H9 (cell line): Measurements from ENCODE around the gene ZRANB3. TPM values are rescaled to one million over a fixed set of nuclear protein-coding genes. Genes with fewer than 3 reads are reported as not detected.

Source experiments
- DNase-seq: peaks from one replicate; pipeline ENCODE4 v3.0.0-alpha.2; 2017
- H2AFZ ChIP-seq: one replicate; pipeline ENCODE4 v1.6.1; 2013; ENCODE audit warnings: mild to moderate bottlenecking, low read length, control low read depth, moderate library complexity
- H2AK5ac ChIP-seq: 2 replicates; pipeline ENCODE4 v1.6.1; 2013; ENCODE audit warnings: low read length, control low read depth, mixed read lengths; ENCODE audit not compliant: insufficient read length
- H2BK120ac ChIP-seq: one replicate; pipeline ENCODE4 v1.6.1; 2013; ENCODE audit warnings: low read depth, mild to moderate bottlenecking, low read length, control low read depth, inconsistent platforms; ENCODE audit not compliant: poor library complexity, severe bottlenecking
- H2BK12ac ChIP-seq: 2 replicates; pipeline ENCODE4 v1.6.1; 2013; ENCODE audit warnings: low read length, control low read depth, mixed read lengths, low read depth; ENCODE audit not compliant: insufficient read length
- H2BK15ac ChIP-seq: 2 replicates; pipeline ENCODE4 v1.6.1; 2013; ENCODE audit warnings: low read depth, low read length, control low read depth
- H2BK20ac ChIP-seq: one replicate; pipeline ENCODE4 v1.6.1; 2013; ENCODE audit warnings: low read depth, mild to moderate bottlenecking, low read length, control low read depth, inconsistent platforms; ENCODE audit not compliant: poor library complexity, severe bottlenecking
- H2BK5ac ChIP-seq: 2 replicates; pipeline ENCODE4 v1.6.1; 2013; ENCODE audit warnings: low read length, control low read depth, mixed read lengths; ENCODE audit not compliant: insufficient read length
- H3K14ac ChIP-seq: 2 replicates; pipeline ENCODE4 v1.6.1; 2013; ENCODE audit warnings: low read length, control low read depth; ENCODE audit not compliant: insufficient read depth
- H3K18ac ChIP-seq: 2 replicates; pipeline ENCODE4 v1.6.1; 2013; ENCODE audit warnings: low read depth, mild to moderate bottlenecking, mixed read lengths, low read length, control low read depth; ENCODE audit not compliant: insufficient read length
- H3K23ac ChIP-seq: 2 replicates; pipeline ENCODE4 v1.6.1; 2013; ENCODE audit warnings: low read length, control low read depth, mixed read lengths, low read depth; ENCODE audit not compliant: insufficient read length
- H3K23me2 ChIP-seq: 2 replicates; pipeline ENCODE4 v1.6.1; 2013; ENCODE audit warnings: low read depth, mild to moderate bottlenecking, mixed read lengths, low read length, control low read depth; ENCODE audit not compliant: insufficient read length, poor library complexity, severe bottlenecking
- H3K27ac ChIP-seq: 2 replicates; pipeline ENCODE4 v1.5.1; 2013; ENCODE audit warnings: low read length, control low read depth, mixed read lengths, low read depth; ENCODE audit not compliant: insufficient read length
- H3K27me3 ChIP-seq: 2 replicates; pipeline ENCODE4 v1.6.1; 2013; ENCODE audit warnings: low read length, control low read depth, inconsistent platforms; ENCODE audit not compliant: insufficient read depth
- H3K4ac ChIP-seq: 2 replicates; pipeline ENCODE4 v1.6.1; 2013; ENCODE audit warnings: low read depth, mild to moderate bottlenecking, control low read depth, inconsistent platforms, low read length, moderate library complexity
- H3K4me1 ChIP-seq: 2 replicates; pipeline ENCODE4 v1.6.1; 2013; ENCODE audit warnings: low read length, control low read depth, inconsistent platforms; ENCODE audit not compliant: insufficient read depth
- H3K4me2 ChIP-seq: 2 replicates; pipeline ENCODE4 v1.6.1; 2013; ENCODE audit warnings: low read length, control low read depth, mixed read lengths; ENCODE audit not compliant: insufficient read length, insufficient read depth
- H3K56ac ChIP-seq: 2 replicates; pipeline ENCODE4 v1.6.1; 2013; ENCODE audit warnings: low read depth, mild to moderate bottlenecking, mixed read lengths, low read length, control low read depth; ENCODE audit not compliant: insufficient read length
- H3K79me1 ChIP-seq: 2 replicates; pipeline ENCODE4 v1.6.1; 2013; ENCODE audit warnings: low read depth, mild to moderate bottlenecking, moderate library complexity, low read length, control low read depth, inconsistent platforms; ENCODE audit not compliant: insufficient read depth, poor library complexity, severe bottlenecking
- H3K79me2 ChIP-seq: 2 replicates; pipeline ENCODE4 v1.6.1; 2013; ENCODE audit warnings: low read length, control low read depth, inconsistent platforms; ENCODE audit not compliant: insufficient read depth
- H3K9ac ChIP-seq: 2 replicates; pipeline ENCODE4 v1.6.1; 2013; ENCODE audit warnings: low read length, control low read depth, mixed read lengths; ENCODE audit not compliant: insufficient read length; ENCODE audit errors: extremely low read depth
- H3K9me3 ChIP-seq: one replicate; pipeline ENCODE4 v1.6.1; 2013; ENCODE audit warnings: low read depth, low read length, inconsistent platforms; ENCODE audit not compliant: control insufficient read depth
- H3T11ph ChIP-seq: one replicate; pipeline ENCODE4 v1.6.1; 2013; ENCODE audit warnings: mild to moderate bottlenecking, low read length, control low read depth, inconsistent platforms
- H4K20me1 ChIP-seq: one replicate; pipeline ENCODE4 v1.6.1; 2013; ENCODE audit not compliant: control insufficient read depth, insufficient read length, insufficient read depth
- H4K5ac ChIP-seq: 2 replicates; pipeline ENCODE4 v1.6.1; 2013; ENCODE audit warnings: low read depth, mild to moderate bottlenecking, mixed read lengths, low read length, control low read depth; ENCODE audit not compliant: insufficient read length
- H4K8ac ChIP-seq: replicated peaks from 2 replicates; pipeline ENCODE4 v1.6.1; 2013; ENCODE audit warnings: low read length, control low read depth, mixed read lengths, low read depth; ENCODE audit not compliant: insufficient read length
- H4K91ac ChIP-seq: 2 replicates; pipeline ENCODE4 v1.6.1; 2013; ENCODE audit warnings: low read depth, mild to moderate bottlenecking, moderate library complexity, mixed read lengths, low read length, control low read depth; ENCODE audit not compliant: insufficient read length
- H3K27ac Mint-ChIP-seq, 3 experiments: 2 replicates in 2 of 3; 3 replicates in 1 of 3; pipeline ENCODE4 v1.8.0; 2020 to 2021; ENCODE audit warnings: mixed read lengths in 3 of 3, mild to moderate bottlenecking in 1 of 3, moderate library complexity in 1 of 3
- H3K27me3 Mint-ChIP-seq: 2 replicates; pipeline ENCODE4 v1.8.0; 2021; ENCODE audit warnings: low read depth, mild to moderate bottlenecking, moderate library complexity, mixed read lengths
- H3K36me3 Mint-ChIP-seq, 3 experiments: 2 replicates in 2 of 3; 3 replicates in 1 of 3; pipeline ENCODE4 v1.8.0; 2020 to 2021; ENCODE audit warnings: low read depth in 3 of 3, mixed read lengths in 3 of 3; ENCODE audit not compliant: insufficient read depth in 1 of 3
- H3K4me1 Mint-ChIP-seq, 2 experiments: 2 replicates each; pipeline ENCODE4 v1.8.0; 2020; ENCODE audit warnings: mixed read lengths in 2 of 2
- H3K4me3 Mint-ChIP-seq, 2 experiments: 2 replicates in 1 of 2; 3 replicates in 1 of 2; pipeline ENCODE4 v1.8.0; 2020 to 2021; ENCODE audit warnings: mild to moderate bottlenecking in 2 of 2, mixed read lengths in 2 of 2, moderate library complexity in 1 of 2
- H3K9me3 Mint-ChIP-seq, 2 experiments: 2 replicates in 1 of 2; 3 replicates in 1 of 2; pipeline ENCODE4 v1.8.0; 2020; ENCODE audit warnings: mild to moderate bottlenecking in 2 of 2, mixed read lengths in 2 of 2, moderate library complexity in 1 of 2
- WGBS: extraction: QIAGEN DNeasy Blood & Tissue Kit; methylation state at CpG from one replicate; pipeline ENCODE4 v1.1.7; 2013; ENCODE audit warnings: missing lambda C conversion rate, low lambda C conversion rate, mixed read lengths; ENCODE audit not compliant: insufficient read length; ENCODE audit errors: extremely low coverage; 5-methylcytosine and 5-hydroxymethylcytosine counted together
- total RNA-seq: library from RNA; stranded (reverse); gene quantifications from 2 replicates; pipeline ENCODE4 v1.2.1, GENCODE V29; 2021
- TF ChIP-seq, protein P1 (sequence below): fragments of 200-600 bp; sonication (generic); conservative IDR thresholded peaks from 3 replicates; pipeline ENCODE4 v1.8.0; 2021; ENCODE audit warnings: antibody characterized with exemption, mild to moderate bottlenecking

ZRANB3 gene
- total RNA-seq, 1 experiment from 2014 or later = 16.7 TPM

DNA sequence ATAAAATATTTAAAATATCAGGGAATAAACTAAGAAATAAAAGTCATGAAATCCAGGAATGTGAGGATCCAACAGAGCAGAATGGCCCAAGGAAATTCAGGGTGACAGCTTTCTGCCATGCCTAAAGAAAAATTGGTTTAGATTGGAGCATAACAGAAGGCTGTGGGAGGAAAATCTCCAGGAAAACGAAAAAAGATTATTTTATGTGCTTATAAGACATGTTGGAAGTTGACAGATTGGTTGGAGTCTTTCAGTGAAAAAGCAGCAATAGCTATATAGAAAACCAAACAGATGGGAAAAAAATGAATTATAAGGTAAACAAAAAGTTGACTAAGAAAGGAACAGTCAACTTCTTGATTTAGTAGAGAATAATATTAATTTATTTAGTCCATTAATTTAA lies 203.9 kb downstream of the ZRANB3 start:
- no peak overlapping the region for H3T11ph ChIP-seq
- Mint-ChIP-seq H3K27me3 (0 out of 2 replicates have a peak, but pooled peaks cover 3% of the 10 kb centered on the region), H3K4me1 (no peaks in the 10 kb centered on the region), H3K4me3 (no peak overlapping the region), H3K36me3 (peaks cover 19 to 26% (median 25%) of the 10 kb centered on the region in 3 experiments), H3K27ac (no peak overlapping the region), H3K9me3 (peaks cover 36 to 47% of the 10 kb centered on the region in 2 experiments)
- no peak overlapping the region for H3K4me2 ChIP-seq
- no peak overlapping the region for H2BK20ac ChIP-seq
- TF ChIP-seq, protein P1, sequence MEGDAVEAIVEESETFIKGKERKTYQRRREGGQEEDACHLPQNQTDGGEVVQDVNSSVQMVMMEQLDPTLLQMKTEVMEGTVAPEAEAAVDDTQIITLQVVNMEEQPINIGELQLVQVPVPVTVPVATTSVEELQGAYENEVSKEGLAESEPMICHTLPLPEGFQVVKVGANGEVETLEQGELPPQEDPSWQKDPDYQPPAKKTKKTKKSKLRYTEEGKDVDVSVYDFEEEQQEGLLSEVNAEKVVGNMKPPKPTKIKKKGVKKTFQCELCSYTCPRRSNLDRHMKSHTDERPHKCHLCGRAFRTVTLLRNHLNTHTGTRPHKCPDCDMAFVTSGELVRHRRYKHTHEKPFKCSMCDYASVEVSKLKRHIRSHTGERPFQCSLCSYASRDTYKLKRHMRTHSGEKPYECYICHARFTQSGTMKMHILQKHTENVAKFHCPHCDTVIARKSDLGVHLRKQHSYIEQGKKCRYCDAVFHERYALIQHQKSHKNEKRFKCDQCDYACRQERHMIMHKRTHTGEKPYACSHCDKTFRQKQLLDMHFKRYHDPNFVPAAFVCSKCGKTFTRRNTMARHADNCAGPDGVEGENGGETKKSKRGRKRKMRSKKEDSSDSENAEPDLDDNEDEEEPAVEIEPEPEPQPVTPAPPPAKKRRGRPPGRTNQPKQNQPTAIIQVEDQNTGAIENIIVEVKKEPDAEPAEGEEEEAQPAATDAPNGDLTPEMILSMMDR = no peak
- H2AFZ ChIP-seq = no peak overlapping the region
- no peaks in the 10 kb centered on the region for H3K23me2 ChIP-seq
- H3K79me2 ChIP-seq = no peaks in the 10 kb centered on the region
- H4K20me1 ChIP-seq = no peaks in the 10 kb centered on the region
- no peak overlapping the region for H3K14ac ChIP-seq
- no peak for DNase-seq
- H3K79me1 ChIP-seq = no peaks in the 10 kb centered on the region
- H4K8ac ChIP-seq = no peak overlapping the region
- H2BK15ac ChIP-seq = no peak overlapping the region
- no peaks in the 10 kb centered on the region for H3K9me3 ChIP-seq
- H4K5ac ChIP-seq = no peak overlapping the region
- H2BK12ac ChIP-seq = no peak overlapping the region
- no peak overlapping the region for H3K27ac ChIP-seq
- no peak overlapping the region for H3K23ac ChIP-seq
- no peak overlapping the region for H2BK5ac ChIP-seq
- no peaks in the 10 kb centered on the region for H3K4me1 ChIP-seq
- no peak overlapping the region for H3K18ac ChIP-seq
- no peak overlapping the region for H3K56ac ChIP-seq
- H3K9ac ChIP-seq = no peak overlapping the region
- H3K27me3 ChIP-seq = no peaks in the 10 kb centered on the region
- H4K91ac ChIP-seq = no peak overlapping the region
- no peak overlapping the region for H2BK120ac ChIP-seq
- no peak overlapping the region for H3K4ac ChIP-seq
- WGBS = no CpG with 5 or more reads among the region's 1 CpG
- H2AK5ac ChIP-seq = no peak overlapping the region
